ENCODE measurements around the gene CTDSPL. TPM values are rescaled to one million over a fixed set of nuclear protein-coding genes. Genes with fewer than 3 reads are reported as not detected.

The CTDSPL gene
- total RNA-seq, 1 experiment from 2014 or later = 27.4 TPM

DNA sequence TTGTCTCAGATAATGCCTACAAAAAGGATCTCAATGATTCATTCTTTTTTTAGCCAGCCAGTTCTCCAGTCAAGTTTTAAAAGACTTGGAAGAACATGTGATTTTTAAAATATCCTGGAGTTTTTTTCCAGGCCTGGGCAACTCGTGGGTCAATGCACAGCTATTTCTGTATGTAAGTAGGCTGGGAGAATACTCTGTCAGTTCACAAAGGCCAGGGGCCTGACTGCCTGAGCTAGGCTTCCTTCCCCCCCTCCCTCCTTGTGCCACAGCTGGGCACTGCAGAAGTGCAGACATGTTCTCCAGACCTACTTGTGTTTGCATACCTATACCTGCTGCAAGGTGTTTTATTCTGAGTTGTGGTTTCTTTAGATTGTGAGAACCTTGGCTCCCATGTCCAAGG is 43.7 kb downstream of the CTDSPL start:
- H3K27me3 ChIP-seq (replicated peaks) = no peaks in the 10 kb centered on the region
- H3K36me3 ChIP-seq = no peaks in the 10 kb centered on the region
- H3K4me1 ChIP-seq (replicated peaks) = peaks cover 36% of the 10 kb centered on the region
- DNase-seq (ENCODE audit: low read depth in 1 of 2, low spot score in 2 of 2) = no peak
- no peaks in the 10 kb centered on the region for H3K9me3 ChIP-seq (replicated peaks)
- no peak overlapping the region for H3K4me3 ChIP-seq
- no peak overlapping the region for H3K27ac ChIP-seq

DNA sequence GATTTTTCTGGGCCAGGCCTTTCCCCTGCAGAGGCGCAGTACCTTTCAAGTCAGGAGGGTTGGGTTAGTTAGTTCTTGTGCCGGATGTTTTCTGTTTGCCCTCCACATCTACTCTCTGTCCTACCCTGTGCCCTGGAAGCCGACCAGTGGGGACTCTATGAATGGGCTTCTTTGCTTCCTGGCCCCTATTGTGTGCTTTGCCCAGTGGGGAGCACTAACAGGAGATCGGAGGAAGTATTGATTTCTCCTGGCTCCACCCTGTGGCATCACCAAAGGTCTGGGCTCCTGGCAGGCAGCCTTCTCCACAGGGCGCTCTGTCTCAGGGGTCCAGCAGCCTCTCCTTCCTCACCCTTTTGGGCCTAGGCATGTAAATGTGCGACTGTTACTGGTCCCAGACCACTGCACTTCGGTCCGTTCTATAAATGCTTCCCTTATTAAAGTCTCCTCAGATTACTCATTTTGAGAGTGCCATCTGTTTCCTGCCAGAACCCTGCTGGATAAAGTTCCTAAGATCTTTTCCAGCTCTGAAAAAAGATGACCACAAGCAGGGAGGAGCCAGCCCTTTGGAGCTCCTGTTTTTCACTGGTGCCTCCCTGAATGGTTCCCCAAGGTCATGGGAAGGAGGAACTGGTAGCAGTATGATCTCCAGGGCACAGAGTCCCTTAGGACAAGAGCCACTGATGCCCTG is 44.5 kb downstream of the CTDSPL start:
- H3K4me3 ChIP-seq = no peak overlapping the region
- peak in 1 of 2 experiments; percentile 42 for DNase-seq (ENCODE audit: low read depth in 1 of 2, low spot score in 2 of 2)
- no peaks in the 10 kb centered on the region for H3K9me3 ChIP-seq (replicated peaks)
- peak overlapping the region; percentile 36; the same call in 1 of the 2 replicates for H3K27ac ChIP-seq
- H3K36me3 ChIP-seq = no peaks in the 10 kb centered on the region
- H3K4me1 ChIP-seq (replicated peaks) = peaks cover 36% of the 10 kb centered on the region
- no peaks in the 10 kb centered on the region for H3K27me3 ChIP-seq (replicated peaks)

DNA sequence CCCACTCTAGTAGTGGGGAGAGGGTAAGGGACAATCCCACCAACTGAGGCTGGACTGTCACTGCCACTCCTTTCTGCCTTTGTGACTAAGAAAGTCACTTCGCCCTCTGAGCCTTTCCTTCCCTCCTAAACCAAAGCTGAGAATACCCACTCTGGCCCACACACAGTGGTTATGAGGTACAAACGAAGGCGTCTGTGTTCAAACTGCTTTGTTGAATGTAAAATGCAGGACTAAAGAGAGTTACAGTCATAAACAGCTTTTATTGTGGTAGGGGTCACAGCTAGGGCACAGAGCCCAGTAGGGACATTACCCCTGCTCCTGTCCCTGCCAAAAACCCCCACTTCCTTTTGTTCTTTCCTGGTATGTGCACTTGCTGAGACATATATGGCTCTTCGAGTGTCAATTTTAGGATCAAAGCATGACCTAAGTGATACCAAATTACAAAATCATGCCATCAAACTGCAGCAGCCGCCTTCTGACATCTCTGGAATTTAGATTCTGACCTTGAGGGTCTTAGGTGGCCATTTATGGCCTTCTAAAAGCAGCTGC is 45.1 kb downstream of the CTDSPL start:
- Histone ChIP-seq H3K36me3 (no peaks in the 10 kb centered on the region), H3K27me3 (replicated peaks) (no peaks in the 10 kb centered on the region), H3K4me3 (no peak overlapping the region), H3K27ac (peak overlapping the region; percentile 36; the same call in 1 of the 2 replicates), H3K4me1 (replicated peaks) (peaks cover 36% of the 10 kb centered on the region), H3K9me3 (replicated peaks) (no peaks in the 10 kb centered on the region)
- peak in 1 of 2 experiments; percentile 50 for DNase-seq (ENCODE audit: low read depth in 1 of 2, low spot score in 2 of 2)

DNA sequence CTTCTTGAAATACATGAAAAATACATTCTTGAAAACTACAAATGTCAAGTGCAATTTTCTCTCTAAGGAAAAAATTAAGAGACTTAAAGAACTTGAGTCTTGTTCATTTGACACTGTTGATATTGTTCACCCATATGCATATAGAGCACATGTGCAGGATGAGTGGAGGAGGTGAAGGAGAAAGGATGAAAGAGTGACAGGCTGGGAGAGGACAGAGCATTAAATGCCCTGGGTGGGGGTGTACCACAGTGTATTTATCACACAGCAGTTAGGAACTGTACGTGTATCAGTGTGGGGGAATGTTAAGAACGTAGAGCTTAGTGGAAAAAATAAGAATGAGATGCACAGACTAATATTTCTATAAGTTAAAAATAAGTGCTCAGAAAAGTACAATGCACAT is 45.7 kb downstream of the CTDSPL start:
- no peak for DNase-seq (ENCODE audit: low read depth in 1 of 2, low spot score in 2 of 2)
- H3K27ac ChIP-seq = no peak overlapping the region
- no peak overlapping the region for H3K4me3 ChIP-seq
- H3K27me3 ChIP-seq (replicated peaks) = no peaks in the 10 kb centered on the region
- no peaks in the 10 kb centered on the region for H3K9me3 ChIP-seq (replicated peaks)
- H3K36me3 ChIP-seq = no peaks in the 10 kb centered on the region
- H3K4me1 ChIP-seq (replicated peaks) = peaks cover 42% of the 10 kb centered on the region

DNA sequence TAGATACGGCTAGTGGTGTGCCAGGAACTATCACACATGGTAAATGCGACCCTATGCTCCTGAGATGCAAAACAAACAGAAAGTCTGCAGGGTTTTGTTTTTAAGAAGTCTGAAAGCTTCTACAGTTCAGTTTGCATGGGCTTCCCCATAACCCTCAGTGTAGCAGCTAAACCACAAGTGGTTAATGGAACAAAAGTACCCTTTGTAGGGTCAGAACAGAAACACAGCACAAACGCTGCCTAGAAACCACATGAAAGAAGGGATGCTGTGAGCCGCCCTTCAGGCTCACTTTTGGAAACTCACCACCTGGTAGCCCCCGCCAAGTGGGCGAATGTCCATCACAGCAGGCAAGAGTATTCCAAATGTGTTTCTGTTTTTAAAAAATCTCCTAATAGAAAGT is 46.2 kb downstream of the CTDSPL start:
- H3K4me1 ChIP-seq (replicated peaks) = peaks cover 43% of the 10 kb centered on the region
- no peaks in the 10 kb centered on the region for H3K9me3 ChIP-seq (replicated peaks)
- no peaks in the 10 kb centered on the region for H3K36me3 ChIP-seq
- no peak for DNase-seq (ENCODE audit: low read depth in 1 of 2, low spot score in 2 of 2)
- no peaks in the 10 kb centered on the region for H3K27me3 ChIP-seq (replicated peaks)
- no peak overlapping the region for H3K4me3 ChIP-seq
- no peak overlapping the region for H3K27ac ChIP-seq

DNA sequence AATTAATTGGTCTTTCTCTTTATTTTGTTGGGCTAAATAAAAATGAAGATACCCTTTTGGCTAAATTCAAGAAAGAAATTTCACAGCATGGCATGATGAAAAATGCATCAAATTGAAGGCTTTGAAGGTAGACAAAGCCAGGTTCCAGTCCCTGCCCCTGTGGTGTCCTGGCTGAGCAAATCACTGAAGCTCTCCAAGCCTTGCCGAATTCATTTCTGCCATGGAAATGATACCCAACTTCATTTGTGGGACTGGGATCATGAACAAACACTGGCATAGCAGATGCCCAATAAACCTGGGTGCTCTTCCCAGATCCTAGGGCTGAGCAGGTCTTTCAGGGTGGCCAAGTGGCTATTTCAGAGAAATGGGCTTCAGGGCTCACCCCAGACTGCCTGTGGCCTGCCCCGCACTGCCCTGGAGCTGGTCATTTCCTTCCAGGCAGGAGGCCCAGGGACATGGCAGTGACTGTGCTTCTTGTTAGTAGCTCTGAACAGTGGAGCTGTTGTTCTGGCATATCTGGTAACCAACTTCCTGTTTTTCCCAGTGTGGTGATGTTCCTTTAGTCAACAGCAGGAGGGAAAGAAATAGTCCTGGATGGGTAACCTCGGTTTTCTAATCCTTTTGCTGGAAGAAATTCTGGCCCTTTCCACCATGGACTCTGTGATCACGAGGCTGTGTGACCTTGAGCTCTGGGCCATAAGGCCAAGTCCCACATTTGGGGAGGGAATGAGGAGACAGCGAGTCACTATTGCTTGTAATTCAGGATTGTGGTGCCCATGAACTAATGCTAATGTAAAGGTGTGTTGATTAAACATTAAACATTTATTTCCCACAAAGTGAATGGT is 47.6 kb downstream of the CTDSPL start:
- Histone ChIP-seq H3K4me3 (no peak overlapping the region), H3K4me1 (replicated peaks) (peaks cover 43% of the 10 kb centered on the region), H3K27me3 (replicated peaks) (no peaks in the 10 kb centered on the region), H3K27ac (no peak overlapping the region), H3K36me3 (no peaks in the 10 kb centered on the region), H3K9me3 (replicated peaks) (no peaks in the 10 kb centered on the region)
- no peak for DNase-seq (ENCODE audit: low read depth in 1 of 2, low spot score in 2 of 2)

DNA sequence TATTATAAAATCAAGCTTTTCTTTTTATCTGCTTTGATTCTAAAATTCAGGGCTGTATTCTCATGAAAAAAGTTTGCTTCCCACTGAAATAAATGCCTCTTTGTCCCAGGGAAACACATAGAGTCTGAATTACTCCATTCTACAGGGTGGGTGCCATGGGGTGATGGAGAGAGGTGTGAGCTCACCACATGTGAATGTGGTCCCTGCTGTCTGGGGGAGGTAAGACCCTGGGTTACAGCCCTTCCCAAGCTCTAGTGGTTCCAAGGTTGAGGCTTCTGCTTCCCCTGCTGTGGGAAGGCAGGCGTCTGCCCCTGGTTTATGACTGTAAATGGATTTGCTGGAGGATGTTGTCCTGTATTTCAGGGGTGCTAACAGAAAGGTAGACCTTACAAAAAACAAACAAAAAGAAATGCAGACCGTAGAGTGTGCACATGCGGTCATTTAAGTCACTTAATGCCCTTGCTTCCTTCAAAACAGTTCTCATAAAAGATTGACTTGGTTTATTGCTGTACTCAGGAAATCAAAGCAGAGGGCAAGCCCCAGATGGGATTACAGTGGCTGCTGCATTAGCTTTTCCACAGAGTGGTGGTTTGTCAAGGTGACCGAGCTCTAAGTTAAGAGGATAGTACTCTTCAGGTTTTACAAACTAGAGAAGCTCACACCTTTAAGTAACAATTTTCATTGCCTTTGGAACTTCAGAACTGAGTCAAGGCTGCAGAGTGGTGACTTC is 49.2 kb downstream of the CTDSPL start:
- Histone ChIP-seq H3K36me3 (no peaks in the 10 kb centered on the region), H3K4me1 (replicated peaks) (peaks cover 31% of the 10 kb centered on the region), H3K27ac (no peak overlapping the region), H3K4me3 (no peak overlapping the region), H3K9me3 (replicated peaks) (no peaks in the 10 kb centered on the region), H3K27me3 (replicated peaks) (no peaks in the 10 kb centered on the region)
- no peak for DNase-seq (ENCODE audit: low read depth in 1 of 2, low spot score in 2 of 2)

DNA sequence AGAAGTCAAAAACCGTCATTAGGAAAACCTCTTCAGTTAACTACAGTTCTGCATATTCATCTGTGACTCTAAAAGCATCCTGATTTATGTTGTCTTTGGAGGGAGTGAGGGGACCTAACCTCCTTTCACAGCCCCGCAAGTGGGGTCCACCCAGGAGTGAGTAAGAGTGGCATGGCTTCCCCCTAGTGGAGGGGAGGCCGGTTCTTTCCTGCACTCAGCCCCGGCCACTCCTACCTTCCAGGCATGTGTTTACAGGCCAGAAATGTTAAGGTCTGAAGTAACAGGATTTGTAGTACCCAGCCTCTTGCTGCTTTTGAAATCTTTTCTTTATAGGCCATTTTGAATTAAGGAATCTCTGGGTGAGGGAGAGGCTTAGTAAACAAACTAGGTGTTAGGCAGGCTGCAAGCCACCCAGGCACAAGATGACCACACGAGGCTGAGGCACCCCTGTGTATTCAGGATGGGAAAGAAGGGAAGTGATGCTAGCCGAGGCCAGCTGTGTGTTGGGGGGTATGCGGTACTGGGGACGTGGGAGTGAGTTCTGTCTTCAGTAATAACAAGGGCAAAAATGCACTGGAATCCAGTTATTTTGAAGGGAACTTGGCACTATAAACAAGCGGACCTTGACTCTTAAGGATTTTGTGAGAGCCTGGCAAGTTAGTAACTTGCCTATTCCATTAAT is 50.5 kb downstream of the CTDSPL start:
- H3K9me3 ChIP-seq (replicated peaks) = no peaks in the 10 kb centered on the region
- no peaks in the 10 kb centered on the region for H3K36me3 ChIP-seq
- DNase-seq (ENCODE audit: low read depth in 1 of 2, low spot score in 2 of 2) = no peak
- no peak overlapping the region for H3K27ac ChIP-seq
- H3K4me3 ChIP-seq = no peak overlapping the region
- peaks cover 18% of the 10 kb centered on the region for H3K4me1 ChIP-seq (replicated peaks)
- H3K27me3 ChIP-seq (replicated peaks) = no peaks in the 10 kb centered on the region

DNA sequence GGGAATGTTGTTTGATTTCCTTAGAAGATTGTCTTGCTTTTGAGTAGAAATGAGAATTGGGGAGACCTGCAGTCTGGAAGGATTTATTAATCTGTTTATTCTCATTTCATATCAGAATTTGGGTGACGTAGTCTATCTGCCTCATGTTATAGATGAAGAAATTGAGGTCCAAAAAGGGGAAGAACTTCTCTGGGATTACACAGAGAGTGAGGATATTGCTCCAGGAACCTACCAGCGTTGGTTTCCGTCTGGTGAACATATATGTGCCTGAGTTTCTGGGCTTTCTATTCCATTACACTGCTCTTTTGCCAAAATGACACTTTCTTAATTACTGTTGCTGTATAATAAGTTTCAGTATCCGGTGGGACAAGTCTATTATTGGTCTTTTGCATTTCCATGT is 51.8 kb downstream of the CTDSPL start:
- H3K27ac ChIP-seq = no peak overlapping the region
- no peak for DNase-seq (ENCODE audit: low read depth in 1 of 2, low spot score in 2 of 2)
- no peak overlapping the region for H3K4me3 ChIP-seq
- peaks cover 7% of the 10 kb centered on the region; the same call in 1 of the 2 replicates for H3K4me1 ChIP-seq (replicated peaks)
- H3K9me3 ChIP-seq (replicated peaks) = no peaks in the 10 kb centered on the region
- no peaks in the 10 kb centered on the region for H3K36me3 ChIP-seq
- no peaks in the 10 kb centered on the region for H3K27me3 ChIP-seq (replicated peaks)

DNA sequence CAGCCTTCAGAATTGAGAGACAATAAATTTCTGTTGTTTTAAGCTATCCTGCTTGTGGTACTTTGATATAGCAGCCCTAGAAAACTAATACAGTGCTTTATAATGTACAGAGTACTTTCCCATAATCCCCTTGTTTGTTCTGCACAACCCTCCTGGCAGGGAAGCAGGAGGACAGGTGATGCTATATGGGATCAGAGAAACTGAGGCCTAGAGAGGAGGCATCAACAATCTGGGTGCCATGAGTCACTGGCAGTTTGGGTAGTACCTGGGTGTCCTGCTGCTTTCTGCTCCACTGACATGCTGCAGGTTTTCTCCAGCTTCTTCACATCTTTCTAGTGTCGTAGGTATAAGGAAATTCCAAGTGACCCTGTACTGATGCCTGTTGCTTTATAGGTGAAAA is 55.0 kb downstream of the CTDSPL start:
- Histone ChIP-seq H3K36me3 (no peaks in the 10 kb centered on the region; the same call in 1 of the 2 replicates), H3K9me3 (replicated peaks) (no peaks in the 10 kb centered on the region), H3K4me3 (no peak overlapping the region), H3K27me3 (replicated peaks) (no peaks in the 10 kb centered on the region), H3K4me1 (replicated peaks) (peaks cover 7% of the 10 kb centered on the region; the same call in 1 of the 2 replicates), H3K27ac (no peak overlapping the region)
- no peak for DNase-seq (ENCODE audit: low read depth in 1 of 2, low spot score in 2 of 2)

DNA sequence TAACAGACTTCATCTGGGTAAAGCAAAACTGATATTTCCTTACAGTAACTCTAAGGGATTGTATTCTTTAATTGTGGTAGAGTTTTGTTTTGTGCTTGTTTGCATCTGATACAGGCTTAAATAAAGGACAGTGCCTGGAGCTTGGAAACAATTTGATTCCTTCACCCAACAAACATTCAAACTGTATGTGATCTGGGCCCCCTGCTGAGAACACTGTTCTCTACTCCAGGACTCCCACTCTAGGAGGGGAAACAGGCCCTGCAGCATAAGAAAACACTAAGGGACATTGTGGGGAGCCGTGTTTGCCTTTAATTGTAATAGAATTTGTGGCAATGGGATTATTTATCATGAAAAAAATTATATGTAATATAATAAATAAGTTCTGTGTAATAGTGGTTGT is 56.9 kb downstream of the CTDSPL start:
- Histone ChIP-seq H3K27me3 (replicated peaks) (no peaks in the 10 kb centered on the region), H3K27ac (no peak overlapping the region), H3K36me3 (no peaks in the 10 kb centered on the region; the same call in 1 of the 2 replicates), H3K4me3 (no peak overlapping the region), H3K9me3 (replicated peaks) (no peaks in the 10 kb centered on the region), H3K4me1 (replicated peaks) (peaks cover 10% of the 10 kb centered on the region)
- DNase-seq (ENCODE audit: low read depth in 1 of 2, low spot score in 2 of 2) = no peak

DNA sequence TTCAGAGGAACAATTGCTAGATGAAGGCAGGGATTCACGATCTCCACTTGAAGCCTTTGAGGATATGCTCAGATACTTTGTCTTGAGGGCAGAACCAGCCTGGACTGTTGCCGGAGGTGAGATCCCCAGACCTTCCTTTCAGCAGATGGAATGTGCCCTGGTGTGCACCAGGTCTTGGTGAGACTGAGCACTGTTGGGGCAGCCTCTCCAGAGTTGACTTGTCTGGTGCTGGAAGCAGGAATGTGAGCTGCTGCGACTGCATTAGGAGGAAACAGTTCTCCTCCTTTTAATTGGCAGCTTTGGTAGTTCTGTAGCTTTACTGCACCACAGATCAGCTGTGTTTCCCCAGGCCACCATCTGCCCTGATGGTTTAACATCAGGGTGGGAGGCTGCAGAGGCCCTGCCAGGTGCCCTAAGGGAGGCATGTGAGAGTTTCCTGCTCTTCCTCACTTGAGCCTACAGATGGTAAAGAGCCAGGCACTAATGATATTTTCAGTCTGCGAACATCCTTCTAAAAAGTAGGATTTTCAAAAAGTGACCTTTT is 58.5 kb downstream of the CTDSPL start:
- no peaks in the 10 kb centered on the region; the same call in 1 of the 2 replicates for H3K36me3 ChIP-seq
- DNase-seq (ENCODE audit: low read depth in 1 of 2, low spot score in 2 of 2) = no peak
- no peaks in the 10 kb centered on the region for H3K27me3 ChIP-seq (replicated peaks)
- no peaks in the 10 kb centered on the region for H3K9me3 ChIP-seq (replicated peaks)
- peaks cover 27% of the 10 kb centered on the region for H3K4me1 ChIP-seq (replicated peaks)
- H3K27ac ChIP-seq = no peak overlapping the region
- H3K4me3 ChIP-seq = no peak overlapping the region

DNA sequence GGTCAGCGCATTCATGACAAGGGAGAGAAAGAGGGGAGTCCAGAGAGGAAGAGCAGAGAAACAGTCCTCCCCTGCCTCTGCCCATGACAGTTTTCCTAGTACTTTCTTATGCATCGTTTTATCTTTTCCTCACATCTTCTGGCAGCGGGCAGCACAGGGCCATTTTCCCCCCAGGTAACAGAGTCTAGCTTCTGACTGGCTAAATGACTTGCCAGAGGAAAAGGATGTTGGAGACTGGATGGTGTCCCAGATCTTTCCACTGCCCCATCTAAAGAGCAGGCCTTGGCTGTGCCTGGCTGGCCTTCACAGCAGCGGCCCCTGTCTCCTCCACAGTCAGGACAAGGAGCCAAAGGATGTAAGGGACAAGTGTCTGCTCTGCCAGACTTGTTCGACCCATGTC is 59.3 kb downstream of the CTDSPL start:
- no peaks in the 10 kb centered on the region for H3K27me3 ChIP-seq (replicated peaks)
- H3K4me1 ChIP-seq (replicated peaks) = peaks cover 34% of the 10 kb centered on the region
- no peak overlapping the region for H3K27ac ChIP-seq
- no peak overlapping the region for H3K4me3 ChIP-seq
- no peaks in the 10 kb centered on the region; the same call in 1 of the 2 replicates for H3K36me3 ChIP-seq
- DNase-seq (ENCODE audit: low read depth in 1 of 2, low spot score in 2 of 2) = no peak
- no peaks in the 10 kb centered on the region for H3K9me3 ChIP-seq (replicated peaks)

All from SJSA1 (cell line).